GM21717 (cell line): ENCODE data around the gene BRD9.
"Not testable (repeated sequence)": the region's sequence is repeated elsewhere in the genome, so short reads cannot be mapped to it uniquely, and the experiment has no call there.

Experiments used
- ATAC-seq: cut with Tn5 transposase; IDR thresholded peaks from one replicate; pipeline ENCODE4 v1.9.1; 2021; ENCODE audit warnings: mild to moderate bottlenecking, moderate library complexity; ENCODE audit not compliant: unreplicated experiment

Gene BRD9

DNA sequence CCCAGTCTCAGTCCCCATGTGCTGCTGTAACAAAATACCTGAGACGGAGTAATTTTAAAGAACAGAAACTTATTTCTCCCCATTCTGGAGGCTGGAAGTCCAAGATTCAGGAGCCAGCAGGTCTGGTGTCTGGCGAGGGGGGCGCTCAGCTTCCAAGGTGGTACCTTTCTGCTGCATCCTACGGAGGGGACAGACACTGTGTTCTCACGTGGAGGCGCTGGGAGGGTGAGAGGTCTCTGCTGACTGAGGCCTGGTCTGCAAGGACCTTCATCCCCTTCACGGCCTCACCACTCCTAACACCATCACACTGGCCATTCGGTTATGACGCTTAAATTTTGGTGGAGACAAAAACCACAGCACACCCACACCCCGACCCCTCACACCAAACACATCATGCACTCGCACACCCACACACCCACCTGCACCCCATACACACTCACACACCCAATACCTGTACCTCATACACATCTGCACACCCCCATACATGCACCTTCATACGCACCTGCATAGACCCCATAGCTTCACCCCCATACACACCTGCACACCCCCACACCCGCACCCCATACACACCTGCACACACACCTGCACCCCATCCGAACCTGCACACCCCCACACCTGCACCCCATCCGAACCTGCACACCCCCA is 32.0 kb downstream of the BRD9 start:
- ATAC-seq, result no peak

GRCh38 chr5:859798-860296 is 32.8 kb downstream of the BRD9 start:
- no peak for ATAC-seq

- no peak for ATAC-seq
Measured at GRCh38 chr5:859391-859790, 33.2 kb downstream of the BRD9 start.

DNA sequence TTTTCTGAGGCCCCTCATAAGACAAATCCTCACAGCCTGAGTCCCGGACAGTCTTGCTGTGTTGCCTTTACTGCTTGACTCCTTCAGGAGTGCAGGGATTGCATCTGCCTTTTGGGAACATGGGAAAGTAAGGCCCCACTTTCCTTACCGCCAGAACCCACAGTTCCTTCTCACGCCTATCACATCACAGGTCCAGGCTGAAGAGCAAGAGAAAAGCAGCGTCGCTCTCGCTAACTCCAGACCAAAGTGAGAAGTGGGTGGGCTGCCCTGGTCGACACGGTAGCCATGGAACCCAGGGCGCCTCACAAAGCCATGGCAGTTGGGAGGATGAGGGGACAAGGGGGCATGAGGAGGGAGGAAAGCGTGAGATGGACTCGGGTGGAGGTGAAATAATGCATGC is 33.9 kb downstream of the BRD9 start:
- ATAC-seq, result no peak

DNA sequence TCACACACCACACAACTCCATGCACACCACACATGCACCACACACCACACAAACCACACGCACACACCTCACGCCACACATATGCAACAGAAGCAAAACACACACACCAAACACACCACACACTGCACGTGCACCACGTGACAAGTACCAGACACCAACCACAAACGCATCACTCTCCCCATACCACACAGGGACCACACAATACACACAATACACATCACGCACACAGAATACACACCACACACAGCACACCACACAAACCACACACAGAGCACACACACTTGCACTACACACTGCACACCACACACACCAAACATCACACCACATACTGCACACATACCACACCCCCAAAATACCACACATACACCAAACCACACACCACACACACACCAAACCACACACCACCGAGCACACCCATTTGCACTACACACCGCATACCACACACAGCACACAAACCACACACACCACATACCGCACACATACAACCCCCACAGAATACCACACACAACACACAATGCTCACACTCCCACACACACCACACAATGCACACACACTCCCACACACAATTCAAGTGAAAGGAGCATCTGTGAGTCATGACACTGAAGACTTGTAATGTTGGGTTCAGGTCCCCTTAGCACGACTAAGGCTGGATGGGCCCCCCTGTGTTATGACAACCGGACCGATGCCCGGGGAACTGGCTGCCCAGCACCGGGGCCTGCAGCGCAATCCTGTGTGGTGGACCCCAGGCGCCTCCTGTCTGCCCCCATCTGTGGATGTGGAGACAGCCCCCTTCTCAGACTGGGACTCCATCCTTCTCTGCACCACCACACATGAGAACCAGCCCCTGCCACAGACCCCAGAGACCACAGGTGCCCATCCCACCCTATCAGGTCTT is 35.8 kb downstream of the BRD9 start:
- ATAC-seq, result no peak

- ATAC-seq, result no peak
Measured at GRCh38 chr5:855771-856530, 36.6 kb downstream of the BRD9 start.

- no peak for ATAC-seq
Measured at GRCh38 chr5:854966-855743, 37.4 kb downstream of the BRD9 start.

GRCh38 chr5:854217-854616 is 38.4 kb downstream of the BRD9 start:
- ATAC-seq, result no peak

DNA sequence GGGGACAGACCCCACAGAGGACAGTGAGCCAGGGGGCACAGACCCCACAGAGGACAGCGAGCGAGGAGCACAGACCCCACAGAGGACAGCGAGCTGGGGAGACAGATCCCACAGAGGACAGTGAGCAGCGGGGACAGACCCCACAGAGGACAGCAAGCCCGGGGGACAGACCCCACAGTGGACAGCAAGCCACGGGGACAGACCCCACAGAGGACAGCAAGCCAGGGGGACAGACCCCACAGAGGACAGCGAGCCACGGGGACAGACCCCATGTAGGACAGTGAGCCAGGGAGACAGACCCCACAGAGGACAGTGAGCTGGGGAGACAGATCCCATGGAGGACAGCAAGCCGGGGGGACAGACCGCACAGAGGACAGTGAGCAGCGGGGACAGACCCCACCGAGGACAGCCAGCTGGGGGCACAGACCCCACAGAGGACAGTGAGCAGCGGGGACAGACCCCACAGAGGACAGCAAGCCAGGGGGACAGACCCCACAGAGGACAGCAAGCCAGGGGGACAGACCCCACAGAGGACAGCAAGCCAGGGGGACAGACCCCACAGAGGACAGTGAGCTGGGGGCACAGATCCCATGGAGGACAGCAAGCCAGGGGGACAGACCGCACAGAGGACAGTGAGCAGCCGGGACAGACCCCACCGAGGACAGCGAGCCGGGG is 39.0 kb downstream of the BRD9 start:
- ATAC-seq, result not testable (repeated sequence)

- no peak for ATAC-seq
Measured at GRCh38 chr5:852431-853401, 39.9 kb downstream of the BRD9 start.

DNA sequence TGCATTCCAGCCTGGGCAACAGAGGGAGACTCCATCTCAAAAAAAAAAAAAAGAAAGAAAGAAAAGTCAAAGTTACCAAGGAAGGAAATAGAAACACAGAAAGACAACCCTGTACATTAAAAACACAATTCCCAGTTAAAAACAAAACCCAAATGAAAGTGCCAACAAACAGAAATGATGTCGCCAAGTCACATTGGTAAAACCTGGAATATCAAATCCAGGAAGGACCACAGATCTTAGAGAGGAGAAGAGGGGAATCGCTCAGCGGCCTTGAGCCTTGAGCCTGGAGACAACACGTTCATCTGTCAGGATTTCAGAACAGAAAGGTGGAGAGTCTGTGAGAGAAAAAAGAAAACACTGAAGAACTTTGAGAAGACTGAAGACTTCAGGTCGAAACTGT is 40.6 kb downstream of the BRD9 start:
- no peak for ATAC-seq

GRCh38 chr5:851553-851952 is 41.0 kb downstream of the BRD9 start:
- ATAC-seq, result no peak

DNA sequence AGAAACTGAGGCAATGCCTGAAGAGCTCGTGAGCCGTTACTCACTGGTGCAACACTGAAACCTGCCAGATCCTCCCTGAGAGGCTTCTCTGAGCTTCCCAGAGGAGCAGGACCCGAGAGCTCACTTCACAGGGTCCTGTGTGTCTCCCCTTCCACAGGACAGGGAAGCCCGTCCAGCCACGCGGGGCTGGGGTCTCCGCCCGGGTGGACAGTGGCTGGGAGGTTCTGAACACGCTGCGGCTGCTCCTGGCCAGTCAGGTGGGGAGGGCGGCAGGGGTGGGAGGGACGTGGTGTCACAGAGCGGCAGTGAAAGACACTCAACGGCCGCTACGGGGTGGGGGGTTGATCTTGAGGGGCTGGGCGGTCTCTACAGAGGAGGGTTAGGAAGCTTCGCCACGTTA is 41.5 kb downstream of the BRD9 start:
- ATAC-seq, result no peak

DNA sequence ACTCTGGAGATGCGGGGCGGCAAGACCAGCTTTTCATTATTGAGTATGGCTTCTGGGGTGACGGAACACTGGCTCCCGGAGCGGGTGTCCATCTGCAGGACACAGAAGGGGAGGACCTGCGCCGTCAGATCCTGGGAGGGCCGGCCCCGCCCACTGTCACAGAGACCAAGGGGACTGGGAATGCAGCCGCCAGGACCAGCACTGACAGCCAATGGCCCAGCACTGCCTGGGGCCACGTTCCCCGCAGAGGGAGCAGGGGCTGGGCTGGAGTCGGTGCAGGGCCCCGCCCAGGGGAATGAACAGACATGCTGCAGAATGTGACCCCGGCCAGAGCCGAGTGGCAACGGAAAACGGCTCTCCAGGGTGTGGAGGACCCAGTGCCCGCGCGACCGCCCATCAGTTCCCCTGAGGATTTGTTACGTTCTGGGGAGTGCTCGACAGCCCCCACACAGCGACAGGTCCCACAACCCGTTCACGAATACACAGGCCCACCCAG is 42.0 kb downstream of the BRD9 start, which contains the start of gene ZDHHC11:
Gene ZDHHC11 (minus strand): TSS at position 476 of the 496 bp plus-strand sequence. CDS start 384 bp downstream, at position 92.
- no peak for ATAC-seq

DNA sequence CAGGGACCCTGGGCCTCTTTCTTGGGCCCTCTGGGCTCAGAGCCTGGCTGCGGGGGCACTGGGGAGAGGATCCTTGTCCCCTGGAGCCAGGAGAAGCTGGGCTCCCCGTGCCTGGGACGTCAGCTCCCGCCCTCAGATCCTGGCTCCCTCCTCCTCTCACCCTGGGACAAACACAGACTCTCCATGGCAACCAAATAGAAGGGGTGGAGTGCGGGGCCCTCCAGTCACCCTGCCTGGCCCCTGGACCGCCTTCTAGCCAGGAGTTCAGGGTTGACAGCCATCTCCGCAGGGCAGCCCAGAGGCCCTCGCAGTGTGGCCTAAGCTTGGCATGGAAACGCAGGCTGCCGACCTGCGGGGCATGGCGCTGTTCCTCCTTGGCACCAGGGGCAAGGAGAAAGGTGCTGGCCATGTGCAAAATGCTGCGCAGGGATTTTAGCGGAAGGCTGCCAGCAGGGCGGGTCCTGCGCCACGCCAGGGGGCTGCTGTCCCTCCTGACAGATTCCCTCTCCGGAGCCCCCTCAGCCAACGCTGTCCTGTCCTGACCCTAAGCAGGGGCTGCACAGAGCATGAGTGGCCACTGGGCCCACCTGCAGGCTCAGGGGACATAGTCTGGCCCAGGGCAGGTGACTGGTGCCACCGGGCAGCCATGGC is 42.8 kb downstream of the BRD9 start:
- ATAC-seq, result no peak

GRCh38 chr5:848671-849111 is 43.9 kb downstream of the BRD9 start:
- no peak for ATAC-seq

DNA sequence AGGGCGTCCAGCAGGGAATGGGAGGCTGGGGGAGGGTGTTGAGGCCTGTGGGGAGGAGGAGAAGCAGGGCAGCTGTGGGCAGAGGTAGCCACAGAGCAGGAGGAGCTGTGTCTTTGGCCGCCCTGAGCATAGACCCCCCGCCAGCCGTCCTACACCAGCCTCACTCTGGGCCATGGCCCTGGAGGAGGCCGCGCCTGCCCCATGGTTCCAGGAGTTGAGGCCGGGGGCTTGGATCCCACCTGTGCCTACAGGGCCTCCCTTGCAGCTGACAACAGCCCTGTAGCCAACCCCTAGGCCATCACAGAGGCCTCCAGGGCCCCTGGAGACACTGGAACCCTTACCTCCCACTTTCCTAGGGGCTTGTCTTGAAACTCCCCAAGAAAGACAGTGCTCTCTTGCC is 44.9 kb downstream of the BRD9 start:
- not testable (repeated sequence) for ATAC-seq

GRCh38 chr5:847212-847611 is 45.4 kb downstream of the BRD9 start:
- not testable (repeated sequence) for ATAC-seq
